Body of pancreas (tissue), 4 donors: ENCODE data around the gene ARSG.
A peak's percentile ranks its signal among the peaks of the same experiment; 100 is the strongest.

Source experiments
- POLR2A ChIP-seq, 3 donors: fragments of 450-650 bp; IDR thresholded peaks; one replicate each; pipeline ENCODE4 v1.6.1; 2016; ENCODE audit warnings: antibody characterized with exemption in 3 of 3, mild to moderate bottlenecking in 2 of 3
- TF ChIP-seq, protein P1 (sequence below), 7 experiments: fragments of 450-650 bp in 4 of 7; fragments of 200-600 bp in 3 of 7; sonication (generic) in 3 of 7; IDR thresholded peaks; one replicate each; pipeline ENCODE4 v1.5.1; 2016 to 2019; ENCODE audit warnings: antibody characterized with exemption in 7 of 7

DNA sequence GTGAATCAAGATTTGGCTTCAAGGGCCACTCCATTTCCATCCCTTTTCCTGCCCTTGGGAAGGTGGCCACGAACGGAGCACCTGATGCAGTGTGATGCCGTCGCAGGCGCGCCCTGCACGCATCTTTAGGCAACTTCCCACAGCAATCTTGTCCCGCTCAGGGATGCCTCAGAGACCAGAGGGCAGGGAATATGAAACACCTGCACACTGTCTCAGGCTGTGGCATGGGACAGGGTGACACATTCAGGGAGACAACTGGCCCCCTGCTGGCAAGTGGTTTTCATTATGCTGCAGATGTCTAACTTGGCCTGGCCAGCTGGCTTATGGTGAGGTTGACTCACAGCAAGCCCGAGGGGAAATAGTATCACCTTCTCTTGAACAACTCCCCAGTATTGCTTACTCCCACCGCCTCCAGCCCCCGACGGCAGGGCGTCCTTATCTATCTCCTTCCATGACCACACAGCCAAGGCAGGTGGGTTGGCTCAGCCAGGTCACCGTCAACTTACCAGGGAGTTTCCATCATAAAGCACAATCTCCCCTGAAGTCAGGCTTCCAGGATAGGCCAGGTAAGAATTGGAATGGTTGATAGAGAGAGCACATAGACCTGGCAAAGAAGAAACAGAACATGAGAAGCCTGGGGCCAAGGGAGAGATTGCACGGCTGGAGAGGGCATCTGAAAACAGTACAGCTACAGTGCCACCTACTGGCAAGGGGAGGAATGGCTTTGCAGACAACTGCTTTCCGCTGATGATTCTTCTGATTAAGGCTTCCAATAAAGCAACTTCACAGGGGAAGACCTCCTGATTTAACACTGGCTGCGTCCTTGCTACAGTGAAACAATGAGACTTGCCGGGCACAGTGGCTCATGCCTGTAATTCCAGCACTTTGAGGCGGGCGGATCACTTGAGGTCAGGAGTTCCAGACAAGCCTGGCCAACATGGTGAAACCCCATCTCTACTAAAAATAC, 144.9 kb downstream of the ARSG start:
- TF ChIP-seq, protein P1, sequence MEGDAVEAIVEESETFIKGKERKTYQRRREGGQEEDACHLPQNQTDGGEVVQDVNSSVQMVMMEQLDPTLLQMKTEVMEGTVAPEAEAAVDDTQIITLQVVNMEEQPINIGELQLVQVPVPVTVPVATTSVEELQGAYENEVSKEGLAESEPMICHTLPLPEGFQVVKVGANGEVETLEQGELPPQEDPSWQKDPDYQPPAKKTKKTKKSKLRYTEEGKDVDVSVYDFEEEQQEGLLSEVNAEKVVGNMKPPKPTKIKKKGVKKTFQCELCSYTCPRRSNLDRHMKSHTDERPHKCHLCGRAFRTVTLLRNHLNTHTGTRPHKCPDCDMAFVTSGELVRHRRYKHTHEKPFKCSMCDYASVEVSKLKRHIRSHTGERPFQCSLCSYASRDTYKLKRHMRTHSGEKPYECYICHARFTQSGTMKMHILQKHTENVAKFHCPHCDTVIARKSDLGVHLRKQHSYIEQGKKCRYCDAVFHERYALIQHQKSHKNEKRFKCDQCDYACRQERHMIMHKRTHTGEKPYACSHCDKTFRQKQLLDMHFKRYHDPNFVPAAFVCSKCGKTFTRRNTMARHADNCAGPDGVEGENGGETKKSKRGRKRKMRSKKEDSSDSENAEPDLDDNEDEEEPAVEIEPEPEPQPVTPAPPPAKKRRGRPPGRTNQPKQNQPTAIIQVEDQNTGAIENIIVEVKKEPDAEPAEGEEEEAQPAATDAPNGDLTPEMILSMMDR (IDR thresholded peaks at IDR 0.05), result peak; percentile 74 to 93 (median 87)
- no peak for TF ChIP-seq POLR2A (IDR thresholded peaks at IDR 0.05)
